ENCODE data around the gene TRAPPC1. TPM values are rescaled to one million over a fixed set of nuclear protein-coding genes. Genes with fewer than 3 reads are reported as not detected.
"Not testable (repeated sequence)": the region's sequence is repeated elsewhere in the genome, so short reads cannot be mapped to it uniquely, and the experiment has no call there.

Gene TRAPPC1
- polyA plus RNA-seq, 1 of the 3 experiments (the other 2 are of a cell fraction): 555 TPM

DNA sequence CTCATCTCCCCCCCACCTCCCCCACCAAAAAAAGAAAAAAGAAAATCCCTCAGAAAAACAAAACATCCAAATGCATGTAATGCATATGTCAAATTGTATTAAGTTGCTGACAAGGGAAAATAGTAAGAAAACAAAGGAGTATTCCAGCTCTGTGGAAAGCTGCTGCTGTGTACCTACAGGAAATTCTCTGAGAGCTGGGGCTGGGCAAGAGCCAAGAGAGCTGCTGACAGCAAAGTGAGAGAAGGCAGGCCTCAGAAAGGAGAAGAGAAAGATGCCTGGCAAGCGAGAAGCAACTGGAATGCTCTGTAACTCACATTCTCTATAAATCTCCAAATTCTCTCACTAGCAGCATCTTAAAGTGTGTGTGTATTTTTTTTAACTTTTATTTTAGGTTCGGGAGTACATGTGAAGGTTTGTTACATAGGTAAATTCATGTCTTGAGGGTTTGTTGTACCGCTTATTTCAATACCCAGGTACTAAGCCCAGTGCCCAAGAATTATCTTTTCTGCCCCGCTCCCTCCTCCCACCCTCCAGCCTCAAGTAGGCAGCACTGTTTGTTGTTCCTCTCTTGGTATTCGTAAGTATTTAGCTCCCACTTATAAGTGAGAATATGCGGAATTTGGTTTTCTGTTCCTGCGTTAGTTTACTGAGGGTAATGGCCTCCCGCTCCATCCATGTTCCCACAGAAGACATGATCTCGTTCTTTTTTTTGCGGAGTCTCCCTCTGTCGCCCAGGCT, 24.7 kb upstream of the TRAPPC1 start:
- TF ChIP-seq TCF12 (IDR thresholded peaks at IDR 0.05) (peak; percentile 92), JUND (IDR thresholded peaks at IDR 0.05) (peak; percentile 18; the same call in 1 of the 2 replicates), NFIC (IDR thresholded peaks at IDR 0.05; ENCODE audit: borderline replicate concordance) (peak; percentile 70)
- TF ChIP-seq, protein P1, sequence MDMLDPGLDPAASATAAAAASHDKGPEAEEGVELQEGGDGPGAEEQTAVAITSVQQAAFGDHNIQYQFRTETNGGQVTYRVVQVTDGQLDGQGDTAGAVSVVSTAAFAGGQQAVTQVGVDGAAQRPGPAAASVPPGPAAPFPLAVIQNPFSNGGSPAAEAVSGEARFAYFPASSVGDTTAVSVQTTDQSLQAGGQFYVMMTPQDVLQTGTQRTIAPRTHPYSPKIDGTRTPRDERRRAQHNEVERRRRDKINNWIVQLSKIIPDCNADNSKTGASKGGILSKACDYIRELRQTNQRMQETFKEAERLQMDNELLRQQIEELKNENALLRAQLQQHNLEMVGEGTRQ (IDR thresholded peaks at IDR 0.05; ENCODE audit: borderline replicate concordance, low read depth, low read length): no peak
- TF ChIP-seq, protein P2, sequence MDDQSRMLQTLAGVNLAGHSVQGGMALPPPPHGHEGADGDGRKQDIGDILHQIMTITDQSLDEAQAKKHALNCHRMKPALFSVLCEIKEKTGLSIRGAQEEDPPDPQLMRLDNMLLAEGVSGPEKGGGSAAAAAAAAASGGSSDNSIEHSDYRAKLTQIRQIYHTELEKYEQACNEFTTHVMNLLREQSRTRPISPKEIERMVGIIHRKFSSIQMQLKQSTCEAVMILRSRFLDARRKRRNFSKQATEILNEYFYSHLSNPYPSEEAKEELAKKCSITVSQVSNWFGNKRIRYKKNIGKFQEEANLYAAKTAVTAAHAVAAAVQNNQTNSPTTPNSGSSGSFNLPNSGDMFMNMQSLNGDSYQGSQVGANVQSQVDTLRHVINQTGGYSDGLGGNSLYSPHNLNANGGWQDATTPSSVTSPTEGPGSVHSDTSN (IDR thresholded peaks at IDR 0.05): peak; percentile 79
- H3K36me3 ChIP-seq (replicated peaks in 1 of 2; ENCODE audit: control insufficient read depth in 1 of 2, insufficient read depth in 2 of 2, low read length in 1 of 2): no peaks in the 10 kb centered on the region
- H3K4me3 ChIP-seq (ENCODE audit: low read depth in 2 of 2, low read length in 1 of 2): no peak overlapping the region
- H2AFZ ChIP-seq (ENCODE audit: low read depth): no peak overlapping the region
- H3K4me2 ChIP-seq: no peak overlapping the region
- CTCF ChIA-PET: interaction anchor here (0.6 to 1.7 kb wide), 7 partner anchors 9 to 1244 kb away, joined by 3 to 4 read pairs (median 3); partner anchors contain the start of gene RNF227
- peak; percentile 34 for DNase-seq
- no peak overlapping the region for H3K9ac ChIP-seq
- H3K9me3 ChIP-seq: no peaks in the 10 kb centered on the region
- peak overlapping the region in 1 of 2 experiments; percentile 7; a peak in 1 of 4 replicates for H3K27ac ChIP-seq (ENCODE audit: low read depth in 2 of 2, low read length in 1 of 2)
- POLR2A ChIA-PET: interaction anchor here (0.9 kb wide), 1 partner anchor 11 kb away, joined by 3 read pairs; no protein-coding TSS in a partner anchor
- no peaks in the 10 kb centered on the region for H4K20me1 ChIP-seq (ENCODE audit: insufficient read depth)
- no peaks in the 10 kb centered on the region for H3K27me3 ChIP-seq (ENCODE audit: insufficient read depth)
- no peaks in the 10 kb centered on the region for H3K9me2 ChIP-seq
- WGBS (ENCODE audit: low lambda C conversion rate): 76% methylated on average over 11 of the region's 11 CpGs
- H3K4me1 ChIP-seq (ENCODE audit: control insufficient read depth in 1 of 2, insufficient read depth in 2 of 2, low read depth in 1 of 2, low read length in 1 of 2): no peaks in the 10 kb centered on the region; a peak in 1 of 4 replicates
- peaks cover 5% of the 10 kb centered on the region for H3F3A ChIP-seq (replicated peaks; ENCODE audit: insufficient read depth)
- no peaks in the 10 kb centered on the region for H3K79me2 ChIP-seq (ENCODE audit: insufficient read depth)

DNA sequence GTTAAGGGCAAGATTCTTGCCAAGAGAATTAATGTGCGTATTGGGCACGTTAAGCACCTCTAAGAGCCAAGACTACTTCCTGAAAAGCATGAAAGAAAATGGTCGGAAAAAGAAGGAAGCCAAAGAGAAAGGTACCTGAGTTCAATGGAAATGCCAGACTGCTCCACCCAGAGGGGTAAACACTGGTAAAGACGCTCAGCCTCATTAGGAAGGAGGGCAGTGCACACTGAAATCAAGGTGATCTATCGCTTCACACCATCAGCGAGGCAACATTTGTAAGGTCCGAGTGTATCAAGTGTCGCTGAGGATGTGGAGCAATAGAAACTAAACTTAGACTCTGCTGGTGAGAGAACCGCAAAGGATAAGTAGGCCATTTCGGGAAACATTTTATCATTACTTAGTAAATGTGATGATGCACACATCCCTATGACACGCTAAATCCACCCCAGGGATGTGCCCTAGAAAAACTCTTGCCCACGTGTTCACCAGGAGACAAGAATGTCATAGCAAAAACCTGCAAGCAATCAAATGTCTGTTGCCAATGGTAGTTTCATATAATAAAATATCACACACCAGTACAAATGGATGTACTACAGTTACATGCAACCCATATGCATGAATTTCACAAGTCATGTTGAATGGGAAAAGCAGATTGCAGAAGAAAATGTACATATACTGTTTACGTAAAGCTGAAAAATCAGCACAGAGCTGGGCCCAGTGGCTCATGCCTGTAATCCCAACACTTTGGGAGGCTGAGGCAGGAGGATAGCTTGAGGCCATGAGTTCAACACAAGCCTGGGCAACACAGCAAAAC, 23.9 kb upstream of the TRAPPC1 start:
- Histone ChIP-seq H3K27ac (ENCODE audit: low read depth in 2 of 2, low read length in 1 of 2) (no peak overlapping the region), H3F3A (replicated peaks; ENCODE audit: insufficient read depth) (peaks cover 5% of the 10 kb centered on the region), H2AFZ (ENCODE audit: low read depth) (no peak overlapping the region), H3K79me2 (ENCODE audit: insufficient read depth) (no peaks in the 10 kb centered on the region), H3K36me3 (replicated peaks in 1 of 2; ENCODE audit: control insufficient read depth in 1 of 2, insufficient read depth in 2 of 2, low read length in 1 of 2) (no peaks in the 10 kb centered on the region), H3K9me2 (no peaks in the 10 kb centered on the region), H3K9me3 (no peaks in the 10 kb centered on the region), H3K4me3 (ENCODE audit: low read depth in 2 of 2, low read length in 1 of 2) (no peak overlapping the region), H3K4me2 (no peak overlapping the region), H3K9ac (no peak overlapping the region), H4K20me1 (ENCODE audit: insufficient read depth) (no peaks in the 10 kb centered on the region), H3K4me1 (ENCODE audit: control insufficient read depth in 1 of 2, insufficient read depth in 2 of 2, low read depth in 1 of 2, low read length in 1 of 2) (no peaks in the 10 kb centered on the region; a peak in 1 of 4 replicates), H3K27me3 (ENCODE audit: insufficient read depth) (no peaks in the 10 kb centered on the region)
- DNase-seq: no peak
- TF ChIP-seq, protein P3, sequence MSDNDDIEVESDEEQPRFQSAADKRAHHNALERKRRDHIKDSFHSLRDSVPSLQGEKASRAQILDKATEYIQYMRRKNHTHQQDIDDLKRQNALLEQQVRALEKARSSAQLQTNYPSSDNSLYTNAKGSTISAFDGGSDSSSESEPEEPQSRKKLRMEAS (IDR thresholded peaks at IDR 0.05; ENCODE audit: low read depth): 0 out of 2 replicates have a peak, but pooled peaks have one; percentile 18
- TF ChIP-seq, protein P4, sequence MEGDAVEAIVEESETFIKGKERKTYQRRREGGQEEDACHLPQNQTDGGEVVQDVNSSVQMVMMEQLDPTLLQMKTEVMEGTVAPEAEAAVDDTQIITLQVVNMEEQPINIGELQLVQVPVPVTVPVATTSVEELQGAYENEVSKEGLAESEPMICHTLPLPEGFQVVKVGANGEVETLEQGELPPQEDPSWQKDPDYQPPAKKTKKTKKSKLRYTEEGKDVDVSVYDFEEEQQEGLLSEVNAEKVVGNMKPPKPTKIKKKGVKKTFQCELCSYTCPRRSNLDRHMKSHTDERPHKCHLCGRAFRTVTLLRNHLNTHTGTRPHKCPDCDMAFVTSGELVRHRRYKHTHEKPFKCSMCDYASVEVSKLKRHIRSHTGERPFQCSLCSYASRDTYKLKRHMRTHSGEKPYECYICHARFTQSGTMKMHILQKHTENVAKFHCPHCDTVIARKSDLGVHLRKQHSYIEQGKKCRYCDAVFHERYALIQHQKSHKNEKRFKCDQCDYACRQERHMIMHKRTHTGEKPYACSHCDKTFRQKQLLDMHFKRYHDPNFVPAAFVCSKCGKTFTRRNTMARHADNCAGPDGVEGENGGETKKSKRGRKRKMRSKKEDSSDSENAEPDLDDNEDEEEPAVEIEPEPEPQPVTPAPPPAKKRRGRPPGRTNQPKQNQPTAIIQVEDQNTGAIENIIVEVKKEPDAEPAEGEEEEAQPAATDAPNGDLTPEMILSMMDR (IDR thresholded peaks at IDR 0.05): no peak
- 86% methylated on average over 13 of the region's 13 CpGs for WGBS (ENCODE audit: low lambda C conversion rate)
- ChIA-PET CTCF (interaction anchor here (0.6 to 1.7 kb wide), 7 partner anchors 10 to 1243 kb away, joined by 3 to 4 read pairs (median 3); partner anchors contain the start of gene RNF227), POLR2A (interaction anchor here (0.9 kb wide), 1 partner anchor 10 kb away, joined by 3 read pairs; no protein-coding TSS in a partner anchor)

DNA sequence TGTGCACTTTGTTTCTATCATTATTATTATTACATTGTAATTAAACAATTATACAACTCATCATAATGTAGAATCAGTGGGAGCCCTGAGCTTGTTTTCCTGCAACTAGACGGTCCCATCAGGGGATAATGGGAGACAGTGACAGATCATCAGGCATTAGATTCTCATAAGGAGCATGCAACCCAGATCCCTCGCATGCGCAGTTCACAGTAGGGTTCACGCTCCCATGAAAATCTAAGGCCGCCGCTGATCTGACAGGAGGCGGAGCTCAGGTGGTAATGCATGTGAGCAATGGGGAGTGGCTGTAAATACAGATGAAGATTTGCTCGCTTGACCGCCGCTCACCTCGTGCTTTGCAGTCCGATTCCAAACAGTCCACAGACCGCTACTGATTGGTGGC, 21.5 kb upstream of the TRAPPC1 start:
- H3F3A ChIP-seq (replicated peaks; ENCODE audit: insufficient read depth); DNase-seq; H4K20me1 ChIP-seq (ENCODE audit: insufficient read depth); H3K79me2 ChIP-seq (ENCODE audit: insufficient read depth); H3K9me3 ChIP-seq; H3K4me2 ChIP-seq; H3K9me2 ChIP-seq; H3K9ac ChIP-seq; POLR2A ChIA-PET; H3K4me3 ChIP-seq (ENCODE audit: low read depth in 2 of 2, low read length in 1 of 2); H3K27ac ChIP-seq (ENCODE audit: low read depth in 2 of 2, low read length in 1 of 2); H3K27me3 ChIP-seq (ENCODE audit: insufficient read depth); H3K4me1 ChIP-seq (ENCODE audit: control insufficient read depth in 1 of 2, insufficient read depth in 2 of 2, low read depth in 1 of 2, low read length in 1 of 2); H2AFZ ChIP-seq (ENCODE audit: low read depth): not testable (repeated sequence)
- CTCF ChIA-PET: interaction anchor here (0.8 to 1.9 kb wide), 4 partner anchors 14 to 96 kb away, joined by 3 to 6 read pairs (median 3); partner anchors contain the start of gene NAA38
- peaks cover 8 to 18% of the 10 kb centered on the region in 2 experiments for H3K36me3 ChIP-seq (replicated peaks in 1 of 2; ENCODE audit: control insufficient read depth in 1 of 2, insufficient read depth in 2 of 2, low read length in 1 of 2)
- 87% methylated on average over 7 of the region's 13 CpGs for WGBS (ENCODE audit: low lambda C conversion rate)
